HepG2 (cell line): ENCODE results near the gene CHST11. TPM values are rescaled to one million over a fixed set of nuclear protein-coding genes. Genes with fewer than 3 reads are reported as not detected.

Experiments used
- ATAC-seq: fragments of 200-7000 bp; cut with Tn5 transposase; 3 replicates; pipeline ENCODE4 v1.9.1; 2020; ENCODE audit warnings: mild to moderate bottlenecking, moderate library complexity
- BruUV-seq: library from RNA; stranded (reverse); fragments of 400-500 nt; replicated peaks from 2 replicates; lab custom pipeline; 2021; lab: Mats Ljungman, UMichigan
- CTCF ChIA-PET: fragments of 300-600 bp; formaldehyde crosslinking; extraction: SDS; loops from one replicate; lab custom pipeline; 2021; ENCODE audit warnings: low total read pairs, inconsistent platforms, low intra/inter-chr PET ratio; lab: Yijun Ruan, JAX
- POLR2A ChIA-PET: fragments of 350-600 bp; sonication (Branson Sonifier 250); formaldehyde crosslinking; loops from one replicate; lab custom pipeline; 2020; ENCODE audit warnings: antibody characterized with exemption, inconsistent platforms; lab: Yijun Ruan, JAX
- DNase-seq: peaks from one replicate; pipeline ENCODE4 v3.0.0-alpha.2; 2015; ENCODE audit warnings: low spot score
- FAIRE-seq: peaks from 3 replicates; lab custom pipeline; 2011; peaks lifted over from hg19 to GRCh38; lab: Jason Lieb, UNC
- H2AFZ ChIP-seq: one replicate; pipeline ENCODE4 v1.6.1; 2011; ENCODE audit warnings: low read length, inconsistent platforms
- H3K27ac ChIP-seq: fragments of 300-600 bp; 3 replicates; pipeline ENCODE4 v1.8.0; 2011; ENCODE audit warnings: mixed run types, mild to moderate bottlenecking, mixed read lengths, low read length, inconsistent platforms; ENCODE audit not compliant: insufficient read depth; ENCODE audit errors: extremely low read length
- H3K27me3 ChIP-seq, 2 experiments: fragments of 200-600 bp in 1 of 2; 2 replicates in 1 of 2; 3 replicates in 1 of 2; pipeline versions ENCODE4 v1.6.0 to v1.8.0; 2011; ENCODE audit warnings: low read length in 2 of 2, mild to moderate bottlenecking in 2 of 2, moderate library complexity in 2 of 2, inconsistent platforms in 1 of 2; ENCODE audit not compliant: insufficient read depth in 2 of 2, control insufficient read depth in 1 of 2
- H3K36me3 ChIP-seq, 2 experiments: fragments of 200-600 bp in 1 of 2; replicated peaks in 1 of 2; 2 replicates in 1 of 2; 3 replicates in 1 of 2; pipeline versions ENCODE4 v1.5.1 to v1.8.0; 2011; ENCODE audit warnings: low read length in 2 of 2, inconsistent platforms in 1 of 2; ENCODE audit not compliant: insufficient read depth in 2 of 2, control insufficient read depth in 1 of 2
- H3K4me1 ChIP-seq: 2 replicates; pipeline ENCODE4 v1.5.1; 2012; ENCODE audit warnings: low read length, inconsistent platforms; ENCODE audit not compliant: insufficient read depth
- H3K4me2 ChIP-seq: 2 replicates; pipeline ENCODE4 v1.6.0; 2011; ENCODE audit warnings: low read depth, low read length, inconsistent platforms
- H3K4me3 ChIP-seq, 3 experiments: fragments of 200-600 bp in 1 of 3; sonication (generic), shearing (Covaris generic) in 1 of 3; replicated peaks in 1 of 3; 2 replicates each; pipeline ENCODE4 v1.5.1; 2011 to 2016; ENCODE audit warnings: low read length in 3 of 3, inconsistent platforms in 2 of 3, low read depth in 2 of 3, mild to moderate bottlenecking in 2 of 3, control low read depth in 1 of 3, mixed read lengths in 1 of 3; ENCODE audit not compliant: insufficient read depth in 1 of 3
- H3K79me2 ChIP-seq: one replicate; pipeline ENCODE4 v1.6.1; 2011; ENCODE audit warnings: low read length, inconsistent platforms; ENCODE audit not compliant: insufficient read depth
- H3K9ac ChIP-seq: 2 replicates; pipeline ENCODE4 v1.6.0; 2011; ENCODE audit warnings: mild to moderate bottlenecking, low read depth, low read length, inconsistent platforms; ENCODE audit not compliant: insufficient read depth
- H3K9me3 ChIP-seq: 2 replicates; pipeline ENCODE4 v1.5.1; 2012; ENCODE audit warnings: mild to moderate bottlenecking, low read length
- H4K20me1 ChIP-seq: 2 replicates; pipeline ENCODE4 v1.6.0; 2011; ENCODE audit warnings: inconsistent platforms, mild to moderate bottlenecking, low read length, moderate library complexity; ENCODE audit not compliant: insufficient read depth
- HHEX ChIP-seq: IDR thresholded peaks from 2 replicates; pipeline ENCODE4 v1.6.1; 2016; ENCODE audit warnings: control low read depth
- HNRNPL ChIP-seq: fragments of 200-400 bp; formaldehyde crosslinking; IDR thresholded peaks from 2 replicates; pipeline ENCODE4 v1.6.1; 2017; ENCODE audit warnings: mild to moderate bottlenecking, low read depth, low read length
- HOXA5 ChIP-seq: sonication (generic); formaldehyde crosslinking; IDR thresholded peaks from 2 replicates; pipeline ENCODE4 v1.4.0; 2020; ENCODE audit warnings: missing genetic modification reagents
- IRF2 ChIP-seq: IDR thresholded peaks from 2 replicates; pipeline ENCODE4 v1.6.1; 2018; ENCODE audit warnings: missing genetic modification reagents, missing compliant biosample characterization
- KLF12 ChIP-seq: sonication (generic); formaldehyde crosslinking; IDR thresholded peaks from 2 replicates; pipeline ENCODE4 v1.4.0; 2020; ENCODE audit warnings: missing genetic modification reagents, borderline replicate concordance
- NFE2L1 ChIP-seq: sonication (generic); formaldehyde crosslinking; IDR thresholded peaks from 2 replicates; pipeline ENCODE4 v1.4.0; 2020; ENCODE audit warnings: missing genetic modification reagents, mild to moderate bottlenecking, borderline replicate concordance
- NKX3-1 ChIP-seq: sonication (generic); formaldehyde crosslinking; IDR thresholded peaks from 2 replicates; pipeline ENCODE4 v1.5.0; 2020; ENCODE audit warnings: missing genetic modification reagents
- SP1 ChIP-seq, 2 experiments: fragments of 450-650 bp in 1 of 2; sonication (generic) in 1 of 2; formaldehyde crosslinking in 1 of 2; IDR thresholded peaks; 2 replicates each; pipeline versions ENCODE4 v1.4.0 to v1.6.1; 2016 to 2020; ENCODE audit warnings: missing genetic modification reagents in 1 of 2
- XBP1 ChIP-seq: sonication (generic); formaldehyde crosslinking; IDR thresholded peaks from 2 replicates; pipeline ENCODE4 v1.5.0; 2020; ENCODE audit warnings: missing genetic modification reagents
- ZBTB38 ChIP-seq: sonication (generic); formaldehyde crosslinking; IDR thresholded peaks from 2 replicates; pipeline ENCODE4 v1.5.1; 2020; ENCODE audit warnings: mild to moderate bottlenecking, missing genetic modification reagents
- ZFP82 ChIP-seq: sonication (generic); formaldehyde crosslinking; IDR thresholded peaks from 2 replicates; pipeline ENCODE4 v1.5.1; 2020; ENCODE audit warnings: mild to moderate bottlenecking, missing genetic modification reagents, borderline replicate concordance
- ZKSCAN1 ChIP-seq: fragments of 150-350 bp; IDR thresholded peaks from 2 replicates; pipeline ENCODE4 v1.6.1; 2014; ENCODE audit warnings: low read length
- ZNF251 ChIP-seq: sonication (generic); formaldehyde crosslinking; IDR thresholded peaks from 2 replicates; pipeline ENCODE4 v1.9.0; 2021; ENCODE audit warnings: mild to moderate bottlenecking, missing genetic modification reagents
- ZNF33A ChIP-seq: sonication (generic); formaldehyde crosslinking; IDR thresholded peaks from 2 replicates; pipeline ENCODE4 v1.5.1; 2020; ENCODE audit warnings: missing genetic modification reagents, mild to moderate bottlenecking, moderate library complexity, borderline replicate concordance
- ZNF678 ChIP-seq: sonication (generic); formaldehyde crosslinking; IDR thresholded peaks from 2 replicates; pipeline ENCODE4 v1.4.0; 2020; ENCODE audit warnings: mild to moderate bottlenecking, missing genetic modification reagents
- ZNF724P ChIP-seq: sonication (generic); formaldehyde crosslinking; IDR thresholded peaks from 2 replicates; pipeline ENCODE4 v1.8.0; 2022; ENCODE audit warnings: missing genetic modification reagents, borderline replicate concordance
- ZNF792 ChIP-seq: IDR thresholded peaks from 2 replicates; pipeline ENCODE4 v1.6.1; 2016
- WGBS: methylation state at CpG from one replicate; pipeline ENCODE4 v1.1.6; 2017; ENCODE audit warnings: low lambda C conversion rate; 5-methylcytosine and 5-hydroxymethylcytosine counted together
- in situ Hi-C: cut with HindIII; loops from 2 replicates; pipeline ENCODE4 v1.10.0; 2017; ENCODE audit warnings: low pct_unique_long_range_greater_than_20kb; ENCODE audit not compliant: extremely low pct_ligation_motif_present
- intact Hi-C: fragments of 100-400 bp; cut with micrococcal nuclease; formaldehyde crosslinking; loops from one replicate; pipeline ENCODE4 v1.10.0; 2022; ENCODE audit not compliant: unreplicated experiment
- polyA plus RNA-seq, 8 experiments: library from polyadenylated mRNA; depleted of rRNA in 3 of 8; stranded (reverse) in 7 of 8; unstranded in 1 of 8; fragments of >200 nt; fragmentation: Illumina TruSeq in 4 of 8; extraction: Trizol in 4 of 8; gene quantifications; 2 replicates each; pipeline versions ENCODE4 v1.2.1 to v1.2.3, GENCODE V29; 2011 to 2016; ENCODE audit warnings: low read depth in 4 of 8, missing spikeins in 1 of 8, mixed read lengths in 1 of 8; ENCODE audit not compliant: insufficient read depth in 1 of 8
- total RNA-seq, 5 experiments: library from RNA; depleted of rRNA; stranded (reverse); fragments of >200 nt; fragmentation: Illumina TruSeq; extraction: Trizol; gene quantifications; 2 replicates each; pipeline ENCODE4 v1.2.3, GENCODE V29; 2016; ENCODE audit warnings: low read depth in 1 of 5
- TF ChIP-seq, protein P1 (sequence below): sonication (generic); formaldehyde crosslinking; IDR thresholded peaks from 2 replicates; pipeline ENCODE4 v1.8.0; 2022; ENCODE audit warnings: mild to moderate bottlenecking, missing genetic modification reagents, moderate library complexity

Gene CHST11
- total and polyA plus RNA-seq, 2 of the 13 experiments (the other 11 are each of a cell fraction or from before 2014, with no cell fraction given) = 0.15 TPM; not detected in 1

DNA sequence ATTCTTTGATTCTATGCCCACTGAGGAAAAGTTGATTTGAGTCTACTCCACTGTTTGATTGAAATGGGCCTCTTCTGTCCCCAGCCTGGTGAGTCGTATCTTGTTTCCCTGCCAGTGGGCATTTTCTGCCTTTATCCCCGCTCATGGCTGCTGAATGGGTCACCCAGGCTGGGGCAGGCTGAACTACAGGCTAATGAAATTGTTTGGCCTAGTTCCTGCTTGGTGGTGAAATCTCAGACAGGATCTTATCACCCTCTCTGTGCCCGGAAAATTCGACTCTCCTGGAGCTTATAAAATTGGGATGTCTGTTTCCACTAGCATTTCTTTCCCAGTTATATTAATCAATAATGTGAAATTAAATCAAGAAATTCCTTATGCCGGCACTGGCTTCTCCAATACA is 65.0 kb downstream of the CHST11 start:
- Histone ChIP-seq H3K27ac (no peak overlapping the region), H3K4me3 (no peak overlapping the region), H3K4me2 (no peak overlapping the region), H4K20me1 (no peaks in the 10 kb centered on the region)
- 11% methylated on average over 5 of the region's 5 CpGs for WGBS
- CTCF ChIA-PET = no interaction called here
- BruUV-seq = no TSS peak
- TF ChIP-seq ZFP82 (CRISPR knock-in tag) (no peak), ZNF724P (CRISPR knock-in tag) (no peak), NKX3-1 (CRISPR knock-in tag) (no peak), IRF2 (CRISPR knock-in tag) (no peak), KLF12 (CRISPR knock-in tag) (no peak), HHEX (CRISPR knock-in tag) (no peak), ZBTB38 (no peak), HOXA5 (CRISPR knock-in tag) (no peak), ZNF33A (CRISPR knock-in tag) (no peak), ZNF792 (CRISPR knock-in tag) (no peak), ZNF251 (CRISPR knock-in tag) (no peak), NFE2L1 (CRISPR knock-in tag) (no peak), ZKSCAN1 (no peak), XBP1 (CRISPR knock-in tag) (no peak), HNRNPL (no peak), SP1 (IDR thresholded peaks at IDR 0.05) (no peak), SP1 (CRISPR knock-in tag; IDR thresholded peaks at IDR 0.05) (no peak), ZNF678 (CRISPR knock-in tag) (no peak)
- TF ChIP-seq, protein P1, sequence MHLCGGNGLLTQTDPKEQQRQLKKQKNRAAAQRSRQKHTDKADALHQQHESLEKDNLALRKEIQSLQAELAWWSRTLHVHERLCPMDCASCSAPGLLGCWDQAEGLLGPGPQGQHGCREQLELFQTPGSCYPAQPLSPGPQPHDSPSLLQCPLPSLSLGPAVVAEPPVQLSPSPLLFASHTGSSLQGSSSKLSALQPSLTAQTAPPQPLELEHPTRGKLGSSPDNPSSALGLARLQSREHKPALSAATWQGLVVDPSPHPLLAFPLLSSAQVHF (CRISPR knock-in tag) = no peak
- TF ChIP-seq, all 625 proteins: peak for 0
- no peaks in the 10 kb centered on the region for H3K9me3 ChIP-seq
- DNase-seq (no peak), ATAC-seq (no peak), FAIRE-seq (no peak)
- no peaks in the 10 kb centered on the region for H3K4me1 ChIP-seq
- no peaks in the 10 kb centered on the region for H3K79me2 ChIP-seq
- no peak overlapping the region for H2AFZ ChIP-seq
- no peaks in the 10 kb centered on the region for H3K36me3 ChIP-seq
- POLR2A ChIA-PET = no interaction called here
- in situ Hi-C loops = no loop called here
- no peak overlapping the region for H3K9ac ChIP-seq
- intact Hi-C loops = no loop called here
- H3K27me3 ChIP-seq = peaks cover 0 to 16% of the 10 kb centered on the region in 2 experiments; a peak in 3 of 5 replicates
